SK-N-DZ (cell line): ENCODE measurements around the gene DGKZ.

Experiments
- DNase-seq: peaks from one replicate; pipeline ENCODE4 v3.0.0-alpha.2; 2015; ENCODE audit warnings: low spot score

DGKZ gene

GRCh38 chr11:46345131-46345597 lies 2.1 kb upstream of the DGKZ start:
- no peak for DNase-seq

- DNase-seq = no peak
Observed at GRCh38 chr11:46345881-46346484, 1.3 kb upstream of the DGKZ start.

GRCh38 chr11:46347637-46348311 lies 511 bp downstream of the DGKZ start:
- DNase-seq = no peak

- DNase-seq = no peak
Observed at GRCh38 chr11:46348566-46349401, 1.5 kb downstream of the DGKZ start.

GRCh38 chr11:46350695-46351094 lies 3.4 kb downstream of the DGKZ start:
- DNase-seq = no peak

- DNase-seq = no peak
Observed at GRCh38 chr11:46351148-46351547, 3.9 kb downstream of the DGKZ start.

GRCh38 chr11:46351606-46352005 lies 4.3 kb downstream of the DGKZ start:
- no peak for DNase-seq

GRCh38 chr11:46352063-46352841 lies 5.0 kb downstream of the DGKZ start:
- DNase-seq = peak; percentile 63

- no peak for DNase-seq
Observed at GRCh38 chr11:46353698-46354097, 6.4 kb downstream of the DGKZ start.

- no peak for DNase-seq
Observed at GRCh38 chr11:46356924-46357482, 9.7 kb downstream of the DGKZ start.

- DNase-seq = no peak
Observed at GRCh38 chr11:46357483-46357936, 10.2 kb downstream of the DGKZ start.

GRCh38 chr11:46359953-46360352 lies 12.7 kb downstream of the DGKZ start:
- DNase-seq = no peak

- no peak for DNase-seq
Observed at GRCh38 chr11:46360878-46361277, 13.6 kb downstream of the DGKZ start.

- DNase-seq = peak; percentile 51
Observed at GRCh38 chr11:46361283-46362155, 14.3 kb downstream of the DGKZ start.

GRCh38 chr11:46362156-46363030 lies 15.1 kb downstream of the DGKZ start:
- DNase-seq = no peak

- no peak for DNase-seq
Observed at GRCh38 chr11:46363031-46363407, 15.8 kb downstream of the DGKZ start.

- no peak for DNase-seq
Observed at GRCh38 chr11:46363455-46364005, 16.3 kb downstream of the DGKZ start.

GRCh38 chr11:46364056-46364455 lies 16.8 kb downstream of the DGKZ start:
- DNase-seq = no peak

GRCh38 chr11:46364791-46365190 lies 17.5 kb downstream of the DGKZ start:
- no peak for DNase-seq
